Anterior cingulate cortex (tissue), 58 donors: ENCODE data around the gene KDM4B.
"Not testable (repeated sequence)": the region's sequence is repeated elsewhere in the genome, so short reads cannot be mapped to it uniquely, and the experiment has no call there.

Source experiments
- DNase-seq, 58 donors: peaks; one replicate each; lab custom pipeline; 2025; lab: John Stamatoyannopoulos, UW

KDM4B gene

GRCh38 chr19:4966591-4966990 is 2.3 kb upstream of the KDM4B start:
- no peak for DNase-seq

- peak in 1 of 58 donors; percentile 31 for DNase-seq
Measured at GRCh38 chr19:4967738-4968461, 1.0 kb upstream of the KDM4B start.

- no peak for DNase-seq
Measured at GRCh38 chr19:4969292-4969771, 419 bp downstream of the KDM4B start.

GRCh38 chr19:4969772-4970531 is 1.0 kb downstream of the KDM4B start:
- peak in 1 of 58 donors; percentile 8 for DNase-seq

GRCh38 chr19:4970558-4971423 is 1.9 kb downstream of the KDM4B start:
- DNase-seq: no peak

- DNase-seq: no peak
Measured at GRCh38 chr19:4971424-4971793, 2.5 kb downstream of the KDM4B start.

- DNase-seq: no peak
Measured at GRCh38 chr19:4971816-4972495, 3.0 kb downstream of the KDM4B start.

GRCh38 chr19:4972509-4973230 is 3.8 kb downstream of the KDM4B start:
- no peak for DNase-seq

- no peak for DNase-seq
Measured at GRCh38 chr19:4974880-4975469, 6.1 kb downstream of the KDM4B start.

- DNase-seq: not testable (repeated sequence)
Measured at GRCh38 chr19:4975601-4976000, 6.7 kb downstream of the KDM4B start.

GRCh38 chr19:4976401-4977298 is 7.7 kb downstream of the KDM4B start:
- peak in 42 of 58 donors; percentile 8 to 83 (median 54) for DNase-seq

- peak in 10 of 58 donors; percentile 6 to 44 (median 24) for DNase-seq
Measured at GRCh38 chr19:4977299-4978174, 8.6 kb downstream of the KDM4B start.

- DNase-seq: no peak
Measured at GRCh38 chr19:4979211-4979807, 10.4 kb downstream of the KDM4B start.

GRCh38 chr19:4980067-4980466 is 11.2 kb downstream of the KDM4B start:
- no peak for DNase-seq

GRCh38 chr19:4980838-4981680 is 12.1 kb downstream of the KDM4B start:
- DNase-seq: no peak

- no peak for DNase-seq
Measured at GRCh38 chr19:4981681-4981958, 12.7 kb downstream of the KDM4B start.
